Activated CD4-positive, alpha-beta T cell treated with anti-CD3 and anti-CD28 coated beads for 4 hours (primary cell): ENCODE measurements around the gene KIAA0513.

Source experiments
- DNase-seq, 2 donors: peaks; one replicate each; pipeline ENCODE4 v3.0.0-alpha.2; 2020

KIAA0513 gene

GRCh38 chr16:85005285-85006069, 22.1 kb upstream of the KIAA0513 start:
- DNase-seq: no peak

- DNase-seq: no peak
These were observed 21.0 kb upstream of the KIAA0513 start for GRCh38 chr16:85006639-85007038.

- no peak for DNase-seq
These were observed 19.9 kb upstream of the KIAA0513 start for GRCh38 chr16:85007496-85008214.

- DNase-seq: no peak
These were observed 19.3 kb upstream of the KIAA0513 start for GRCh38 chr16:85008271-85008670.

GRCh38 chr16:85010446-85010930, 17.1 kb upstream of the KIAA0513 start:
- no peak for DNase-seq

- peak; percentile 84 to 85 for DNase-seq
These were observed 16.4 kb upstream of the KIAA0513 start, which contains the start of gene ZDHHC7 for GRCh38 chr16:85010931-85011845. Gene ZDHHC7 (minus strand): TSS chr16:85011535. CDS start chr16:84990618, 20,917 bp downstream.

GRCh38 chr16:85011846-85012284, 15.7 kb upstream of the KIAA0513 start:
- no peak for DNase-seq

- no peak for DNase-seq
These were observed 13.3 kb upstream of the KIAA0513 start for GRCh38 chr16:85014311-85014710.

GRCh38 chr16:85015481-85016187, 12.0 kb upstream of the KIAA0513 start:
- DNase-seq: no peak

GRCh38 chr16:85017151-85017550, 10.4 kb upstream of the KIAA0513 start:
- DNase-seq: no peak

GRCh38 chr16:85017633-85018032, 10.0 kb upstream of the KIAA0513 start:
- DNase-seq: no peak

GRCh38 chr16:85018529-85019236, 8.9 kb upstream of the KIAA0513 start:
- DNase-seq: no peak

- no peak for DNase-seq
These were observed 7.8 kb upstream of the KIAA0513 start for GRCh38 chr16:85019659-85020245.

GRCh38 chr16:85025781-85026653, 1.6 kb upstream of the KIAA0513 start:
- DNase-seq: no peak

- DNase-seq: no peak
These were observed 892 bp upstream of the KIAA0513 start for GRCh38 chr16:85026703-85027102.

GRCh38 chr16:85027958-85028684, 526 bp downstream of the KIAA0513 start:
- peak in 1 of 2 donors; percentile 11 for DNase-seq

GRCh38 chr16:85028685-85029407, 1.3 kb downstream of the KIAA0513 start:
- peak; percentile 77 to 78 for DNase-seq

GRCh38 chr16:85029408-85029784, 1.8 kb downstream of the KIAA0513 start:
- peak; percentile 68 to 73 for DNase-seq

- no peak for DNase-seq
These were observed 2.4 kb downstream of the KIAA0513 start for GRCh38 chr16:85029981-85030401.
